Stimulated activated CD8-positive, alpha-beta memory T cell treated with anti-CD3 and anti-CD28 coated beads, Interleukin-7, amount 100 ng/mL, for 1 hour (primary cell): Measurements from ENCODE around the gene INHBA.

Experiments
- DNase-seq, 2 donors: peaks; one replicate each; pipeline ENCODE4 v3.0.0-alpha.2; 2020; ENCODE audit warnings: low read depth in 2 of 2

The INHBA gene

DNA sequence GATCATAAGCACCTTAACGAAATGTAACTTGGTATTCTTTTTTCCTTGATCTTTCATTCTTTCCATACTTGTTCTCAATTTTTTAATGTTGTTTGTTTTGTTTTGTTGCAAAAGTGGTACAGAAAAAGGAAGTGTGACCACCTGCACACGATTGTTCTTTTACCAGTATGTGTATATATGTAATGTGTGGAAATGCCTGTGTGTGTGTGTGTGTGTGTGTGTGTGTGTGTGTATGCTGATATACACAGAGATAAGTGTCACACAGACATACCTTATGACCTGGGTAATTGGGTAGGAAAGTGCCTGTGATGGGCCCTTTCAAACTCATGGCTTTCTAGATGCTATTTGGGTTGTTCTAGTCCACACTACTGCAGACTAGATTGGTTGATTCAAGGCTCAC lies 14.0 kb downstream of the INHBA start:
- no peak for DNase-seq

DNA sequence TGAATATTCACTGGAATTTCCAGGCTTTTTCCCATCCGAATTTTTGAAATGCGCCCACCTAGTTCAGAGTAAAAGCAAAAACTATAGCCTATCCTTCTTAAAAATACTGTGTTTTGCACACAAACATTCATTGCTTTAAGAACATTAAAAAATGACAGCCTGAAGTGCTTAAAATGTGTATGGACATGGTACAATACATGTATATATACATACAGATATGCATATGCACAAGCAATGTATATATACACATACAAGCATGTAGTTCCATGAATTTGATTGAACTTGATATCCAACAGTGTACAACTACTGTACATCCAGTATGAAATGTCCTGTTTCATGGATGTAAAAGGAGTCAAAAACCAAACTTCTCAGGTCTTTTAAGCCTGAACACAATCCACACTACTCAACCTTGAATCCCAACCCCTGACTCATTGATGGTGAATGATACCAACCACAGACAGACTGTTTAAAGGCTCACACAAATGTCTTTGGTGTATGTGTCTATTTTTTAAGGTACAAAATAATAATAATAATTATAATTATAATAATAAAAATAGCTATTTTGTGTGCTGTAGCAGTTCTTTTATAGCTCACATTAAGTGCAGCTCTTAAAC lies 14.8 kb downstream of the INHBA start:
- DNase-seq, result no peak

DNA sequence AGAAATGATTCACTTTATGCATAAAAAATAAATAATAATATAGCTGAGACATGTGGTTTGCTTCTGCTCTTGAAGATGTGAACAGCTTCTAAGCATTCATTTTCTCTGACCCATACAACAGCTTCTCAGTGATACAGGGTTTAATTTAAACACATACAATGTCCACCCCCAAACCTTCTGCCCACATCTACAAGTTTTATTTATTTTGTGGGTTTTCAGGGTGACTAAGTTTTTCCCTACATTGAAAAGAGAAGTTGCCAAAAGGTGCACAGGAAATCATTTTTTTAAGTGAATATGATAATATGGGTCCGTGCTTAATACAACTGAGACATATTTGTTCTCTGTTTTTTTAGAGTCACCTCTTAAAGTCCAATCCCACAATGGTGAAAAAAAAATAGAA lies 17.2 kb downstream of the INHBA start:
- DNase-seq, result no peak

DNA sequence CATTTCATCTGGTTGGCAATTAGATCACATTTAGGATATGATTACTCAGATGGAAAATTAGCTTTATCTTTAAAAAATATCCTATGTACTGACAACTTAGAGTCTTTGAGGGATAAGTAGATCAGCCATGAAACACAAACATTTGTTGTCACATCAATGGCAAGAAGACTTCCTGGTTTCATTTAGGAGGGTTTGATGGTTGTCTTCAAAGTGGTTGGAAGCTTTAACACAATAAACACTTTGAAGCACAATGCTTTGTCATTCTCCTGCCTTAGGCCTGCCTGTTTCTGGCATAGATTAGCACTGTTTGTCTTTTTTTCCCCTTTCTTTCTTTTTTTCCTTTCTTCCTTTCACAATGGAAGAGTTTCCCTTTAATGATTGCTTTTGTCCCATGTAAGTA lies 20.5 kb downstream of the INHBA start:
- no peak for DNase-seq

DNA sequence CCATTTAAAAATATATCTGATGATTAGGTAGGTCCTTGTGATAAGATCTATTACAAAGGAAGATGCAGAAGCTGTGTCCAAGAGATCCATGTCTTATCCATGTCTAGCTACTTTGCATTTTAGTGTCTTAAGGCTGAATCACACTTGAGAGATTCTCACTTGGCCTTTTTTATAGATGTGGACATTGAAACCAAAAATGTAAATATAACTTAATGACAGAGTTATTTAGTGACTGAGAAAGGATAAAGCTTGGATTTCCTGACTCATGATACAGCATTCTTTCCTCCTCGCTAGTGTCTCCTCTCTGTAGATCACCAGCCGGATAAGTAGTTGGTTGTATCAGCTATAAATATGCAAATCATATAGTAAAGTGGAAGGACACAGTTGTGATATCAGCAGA lies 23.3 kb downstream of the INHBA start:
- no peak for DNase-seq

DNA sequence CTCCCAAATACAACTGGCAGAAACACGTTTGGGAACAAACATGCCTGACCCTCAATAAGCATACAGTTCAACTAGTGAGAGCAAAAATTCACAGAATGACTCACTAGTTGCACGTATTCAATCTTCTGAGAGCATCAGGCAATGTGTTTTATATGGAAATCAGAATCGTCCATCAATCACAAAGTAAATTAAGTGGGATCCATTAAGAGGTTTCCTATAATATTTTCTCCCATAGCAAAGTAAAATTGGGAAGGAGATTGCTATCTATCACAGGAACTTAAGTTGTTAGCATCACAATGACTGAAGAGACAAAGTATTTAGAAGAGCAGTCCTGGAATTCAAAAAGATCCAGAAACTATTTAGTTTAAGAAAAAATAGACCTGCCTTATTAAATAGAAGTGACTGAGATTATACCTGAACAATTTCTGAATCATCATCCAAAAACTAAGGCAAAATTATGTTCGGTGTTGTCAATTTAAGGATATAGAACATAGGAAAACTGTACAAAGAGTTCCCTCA lies 28.3 kb downstream of the INHBA start:
- DNase-seq, result no peak

DNA sequence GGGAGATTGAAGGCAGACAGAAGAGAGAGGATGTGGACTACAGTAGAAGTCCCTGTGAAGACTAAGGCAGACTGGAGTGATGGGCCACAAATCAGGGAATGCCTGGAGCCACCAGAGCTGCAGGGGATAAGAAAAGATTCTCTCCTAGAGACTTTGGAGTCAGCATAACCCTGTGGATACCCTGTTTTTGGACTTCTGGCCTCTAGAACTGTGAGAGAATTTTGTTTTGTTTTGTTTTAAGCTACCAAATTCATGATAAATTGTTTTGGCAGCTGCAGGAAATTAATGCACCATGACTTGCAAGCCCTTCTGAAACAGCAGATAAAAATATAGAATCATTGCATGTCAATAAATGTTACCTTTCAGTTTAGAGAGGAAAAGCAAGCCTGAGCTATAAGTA lies 41.3 kb downstream of the INHBA start:
- no peak for DNase-seq

DNA sequence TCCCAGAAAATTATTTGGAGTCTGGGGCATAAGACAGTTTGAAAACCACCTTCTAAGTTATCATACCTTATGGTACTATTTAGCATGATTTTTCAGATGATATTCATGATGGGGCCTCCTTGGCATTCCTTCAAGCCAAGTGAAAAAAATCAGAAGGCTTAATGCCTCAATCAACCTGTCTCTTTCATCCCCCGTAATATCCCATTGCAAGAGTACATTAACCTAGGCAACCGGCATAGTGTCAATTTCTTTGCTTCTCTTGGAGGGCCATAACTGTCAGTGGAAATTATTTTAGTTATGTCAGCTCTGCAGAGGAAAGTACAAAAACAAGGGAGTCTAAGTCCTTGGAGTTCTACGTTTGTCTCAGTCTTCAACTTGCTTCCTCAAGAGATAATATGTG lies 43.4 kb downstream of the INHBA start:
- no peak for DNase-seq

DNA sequence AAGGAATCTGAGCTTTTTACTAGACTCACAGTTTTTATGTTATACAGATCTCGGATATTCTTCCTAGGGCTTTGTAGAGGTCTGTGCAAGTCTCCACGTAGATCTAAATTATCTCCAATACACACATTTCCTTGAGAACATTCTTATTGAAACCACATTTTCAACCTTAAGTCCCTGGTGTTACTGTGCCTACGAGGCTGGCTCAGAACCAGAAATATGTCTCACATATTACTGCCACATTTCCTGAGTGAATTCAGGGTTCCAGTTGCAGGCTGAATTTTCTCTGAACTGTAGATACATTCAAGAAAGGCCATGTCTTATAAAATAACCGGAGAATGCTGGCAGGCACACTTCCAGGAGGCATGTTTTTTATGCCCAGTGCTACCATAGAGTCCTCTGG lies 46.5 kb downstream of the INHBA start:
- no peak for DNase-seq

DNA sequence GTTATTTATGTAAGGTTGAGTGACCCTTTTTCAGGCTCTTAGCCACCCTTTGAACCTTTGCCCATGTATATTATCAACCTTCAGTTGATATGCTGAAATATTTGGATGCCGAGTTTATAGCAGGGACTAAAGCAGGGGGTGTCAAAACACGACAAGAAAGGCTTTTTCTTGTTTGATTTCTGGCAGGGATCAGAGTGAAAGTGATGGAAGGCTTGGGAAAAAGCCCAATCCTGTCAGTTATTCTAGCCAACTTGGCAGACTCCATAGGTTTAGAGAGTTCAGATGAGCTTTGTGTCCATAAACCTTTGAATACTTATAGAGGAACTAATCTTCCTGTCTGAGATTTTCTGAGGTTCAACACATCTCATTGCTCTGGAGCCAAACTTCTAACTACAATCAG lies 47.5 kb downstream of the INHBA start:
- DNase-seq, result no peak

DNA sequence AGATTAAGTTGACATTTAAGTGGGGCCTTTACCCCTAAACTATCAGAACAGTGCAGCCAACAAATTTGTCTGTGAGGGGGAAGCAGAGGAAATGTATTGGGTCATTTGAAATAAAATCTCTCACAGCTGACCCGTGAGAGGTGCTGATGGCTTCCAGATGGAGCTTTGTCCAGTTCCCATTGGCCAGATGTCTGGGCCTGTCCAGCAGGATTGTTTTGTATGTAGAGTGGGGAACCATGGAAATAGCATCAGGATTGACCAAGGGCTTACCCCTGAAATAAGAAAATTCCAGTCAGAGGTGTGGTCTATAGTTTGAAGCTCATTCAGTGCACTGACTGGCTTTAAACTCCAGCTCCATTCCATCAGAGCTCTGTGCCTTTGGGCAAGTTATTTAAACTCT lies 50.6 kb downstream of the INHBA start:
- no peak for DNase-seq

DNA sequence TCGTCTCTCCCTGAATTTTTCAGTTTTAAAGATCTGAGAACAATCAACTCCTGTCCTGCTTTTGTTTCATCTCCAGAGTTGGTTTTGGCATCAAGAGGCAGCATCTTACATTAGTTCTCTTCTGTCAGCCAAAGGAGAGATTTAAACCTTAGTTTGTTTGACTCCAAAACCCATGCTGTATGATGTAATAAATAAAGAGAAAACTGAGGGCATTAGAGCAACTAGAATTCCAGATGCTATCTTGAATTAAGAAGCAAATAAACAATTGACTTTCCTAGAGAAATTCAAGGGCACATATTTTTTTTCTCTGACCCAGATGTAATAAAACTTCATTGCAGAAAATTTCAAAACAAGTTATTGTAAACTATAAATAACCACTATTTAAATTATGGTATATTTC lies 54.4 kb downstream of the INHBA start:
- DNase-seq, result no peak

DNA sequence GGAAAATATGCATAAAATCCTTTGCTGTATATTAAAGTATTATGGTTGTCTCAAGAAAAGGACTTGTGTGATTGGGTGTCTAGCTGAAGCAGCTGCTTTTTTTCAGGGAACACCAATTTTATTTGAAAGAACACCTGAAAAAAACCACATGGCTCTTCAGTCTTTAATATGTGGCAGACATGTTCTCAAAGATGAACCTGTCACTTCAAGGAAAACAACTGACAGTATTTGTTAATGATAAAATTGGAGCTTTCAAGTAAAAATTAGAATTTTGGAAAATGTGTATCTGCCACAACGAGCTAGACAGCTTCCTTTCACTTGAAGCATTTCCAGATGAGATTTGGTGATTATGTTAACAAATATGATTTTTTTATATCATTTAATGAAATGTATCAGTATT lies 59.3 kb downstream of the INHBA start:
- no peak for DNase-seq

DNA sequence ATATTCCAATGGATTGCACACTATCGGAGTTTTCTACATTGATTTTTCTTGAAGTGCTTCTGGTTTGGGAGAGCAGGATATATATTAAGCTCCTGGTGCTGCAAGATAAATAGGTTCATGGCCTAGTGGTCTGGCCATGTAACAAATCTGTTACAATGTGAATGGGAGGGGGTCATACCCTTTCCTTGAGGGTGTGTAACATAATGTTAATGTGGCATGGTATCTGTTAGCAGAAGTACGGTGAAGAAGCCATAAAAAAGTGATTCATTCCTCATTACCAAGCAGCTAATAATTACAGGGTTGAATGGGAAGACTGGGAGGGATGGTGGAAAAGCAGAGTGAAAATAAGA lies 61.2 kb downstream of the INHBA start:
- DNase-seq, result no peak

DNA sequence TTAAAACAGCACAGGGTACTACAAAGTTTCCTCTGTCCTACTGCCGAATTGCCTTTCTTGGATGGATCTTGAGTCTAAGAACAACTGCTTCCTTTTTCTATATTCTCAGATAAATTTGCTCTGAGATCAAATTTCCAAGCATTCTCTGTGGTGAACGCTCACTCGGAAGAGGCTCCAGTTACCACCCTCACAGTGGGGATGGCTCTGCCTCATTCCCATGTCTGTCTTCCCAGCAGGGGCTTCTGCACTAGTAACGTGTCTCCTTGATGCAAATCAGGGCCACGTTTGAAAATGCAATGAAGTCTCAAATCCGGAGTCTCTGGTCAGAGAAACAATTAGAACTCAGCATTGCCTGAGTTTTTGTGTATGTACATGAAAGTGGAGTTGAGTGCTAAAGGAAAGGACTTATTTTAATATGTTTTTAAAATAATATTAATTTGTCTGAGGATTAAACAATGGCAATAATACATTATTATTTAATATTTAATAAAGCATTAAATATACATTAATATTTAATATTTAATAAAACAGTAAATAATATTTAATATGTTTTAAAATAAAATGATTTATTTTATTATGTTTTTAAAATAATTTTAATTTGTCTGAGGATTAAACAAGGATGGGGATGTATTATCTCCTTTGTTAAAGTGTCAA lies 61.8 kb downstream of the INHBA start:
- no peak for DNase-seq

DNA sequence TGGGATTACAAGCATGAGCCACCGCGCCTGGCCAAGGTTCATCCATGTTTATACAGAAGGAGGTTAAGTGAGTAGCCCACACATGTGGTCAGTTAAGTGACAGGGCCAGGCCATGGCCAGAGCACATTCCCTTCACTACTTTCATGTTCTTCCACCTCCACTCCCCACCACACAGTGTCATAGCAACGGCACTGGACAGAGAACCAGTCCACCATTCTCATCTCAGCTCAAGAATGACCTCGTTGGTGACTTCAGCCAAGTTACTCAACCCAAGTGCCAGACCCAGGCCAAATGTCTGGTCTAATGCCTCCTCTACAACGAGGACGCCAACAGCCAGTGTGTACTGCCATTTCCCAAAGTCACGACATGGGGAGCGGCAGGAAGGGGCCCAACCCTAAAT lies 62.4 kb downstream of the INHBA start:
- no peak for DNase-seq

DNA sequence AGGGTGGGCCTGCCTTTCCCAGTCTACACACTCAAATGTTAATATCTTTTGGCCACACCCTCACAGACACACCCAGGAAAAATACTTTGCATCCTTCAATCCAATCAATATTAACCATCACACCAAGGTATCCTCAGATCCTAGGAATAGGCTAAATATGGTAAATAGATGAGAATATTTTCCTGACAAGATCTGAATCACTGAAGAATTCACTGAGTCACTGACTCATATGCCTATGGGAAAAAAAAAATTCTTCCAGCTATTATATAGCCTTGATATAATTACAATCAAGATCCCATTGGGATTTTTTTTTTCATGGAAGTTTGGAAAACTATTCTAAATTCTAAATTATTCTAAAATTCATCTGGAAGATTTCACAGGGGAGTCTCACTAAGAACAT lies 65.8 kb downstream of the INHBA start:
- no peak for DNase-seq
